Mammary epithelial cell (primary cell): ENCODE results near the gene MIEN1.

Experiments
- CTCF ChIP-seq, 2 donors: IDR thresholded peaks in 1 of 2; conservative IDR thresholded peaks in 1 of 2; 2 replicates each; pipeline ENCODE4 v1.5.1; 2011 to 2012; ENCODE audit warnings: inconsistent platforms in 2 of 2, low read length in 2 of 2, mild to moderate bottlenecking in 2 of 2, control low read depth in 1 of 2, low read depth in 1 of 2; ENCODE audit not compliant: insufficient read depth in 1 of 2; ENCODE audit errors: extremely low read depth in 1 of 2
- EZH2 ChIP-seq: IDR thresholded peaks from 2 replicates; pipeline ENCODE4 v1.6.1; 2012; ENCODE audit warnings: low read length, inconsistent platforms, borderline replicate concordance

DNA sequence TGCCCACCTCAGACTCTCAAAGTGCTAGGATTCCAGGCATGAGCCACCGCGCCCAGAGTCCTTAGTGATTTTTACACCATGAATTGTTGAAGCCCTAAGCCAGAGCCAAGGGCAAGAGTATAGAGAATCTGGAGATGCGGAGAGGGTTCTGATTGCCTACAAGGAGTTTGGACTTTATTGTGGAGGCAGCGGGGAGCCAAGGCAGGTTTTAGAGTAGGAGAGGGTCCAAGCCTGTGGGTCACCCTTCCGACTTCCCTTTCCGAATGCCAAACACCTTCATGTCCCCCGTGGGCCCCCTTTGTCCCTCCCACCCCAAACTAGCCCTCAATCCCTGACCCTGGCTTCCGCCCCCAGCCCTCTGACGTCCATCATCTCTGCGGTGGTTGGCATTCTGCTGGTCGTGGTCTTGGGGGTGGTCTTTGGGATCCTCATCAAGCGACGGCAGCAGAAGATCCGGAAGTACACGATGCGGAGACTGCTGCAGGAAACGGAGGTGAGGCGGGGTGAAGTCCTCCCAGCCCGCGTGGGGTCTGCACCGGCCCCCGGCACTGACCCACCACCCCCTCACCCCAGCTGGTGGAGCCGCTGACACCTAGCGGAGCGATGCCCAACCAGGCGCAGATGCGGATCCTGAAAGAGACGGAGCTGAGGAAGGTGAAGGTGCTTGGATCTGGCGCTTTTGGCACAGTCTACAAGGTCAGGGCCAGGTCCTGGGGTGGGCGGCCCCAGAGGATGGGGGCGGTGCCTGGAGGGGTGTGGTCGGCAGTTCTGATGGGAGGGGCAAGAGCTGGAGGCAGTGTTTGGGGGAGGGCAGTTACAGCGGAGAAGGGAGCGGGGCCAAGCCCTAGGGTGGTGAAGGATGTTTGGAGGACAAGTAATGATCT lies 7.1 kb downstream of the MIEN1 start:
- TF ChIP-seq CTCF (conservative IDR thresholded peaks at IDR 0.05 in 1 of 2, IDR thresholded peaks at IDR 0.05 in 1 of 2; ENCODE audit: extremely low read depth in 1 of 2, insufficient read depth in 1 of 2, low read depth in 1 of 2, low read length in 2 of 2) (no peak), EZH2 (no peak)
